ENCODE measurements around the gene ADCY10.

- TF ChIP-seq POLR2A (IDR thresholded peaks at IDR 0.05) (no peak), CTCF (IDR thresholded peaks at IDR 0.05) (no peak)
Observed at GRCh38 chr1:167911413-167911812, 2.5 kb downstream of the ADCY10 start.

Data from right lobe of liver (tissue), 4 donors.